Measurements from ENCODE around the gene KCNJ5.

Gene KCNJ5

GRCh38 chr11:128872094-128872493 lies 19.1 kb upstream of the KCNJ5 start:
- no peak for DNase-seq

GRCh38 chr11:128872594-128872993 lies 18.6 kb upstream of the KCNJ5 start:
- DNase-seq: no peak

GRCh38 chr11:128874427-128874826 lies 16.7 kb upstream of the KCNJ5 start:
- no peak for DNase-seq

- no peak for DNase-seq
These were observed 15.0 kb upstream of the KCNJ5 start for GRCh38 chr11:128876133-128876650.

- DNase-seq: no peak
These were observed 13.4 kb upstream of the KCNJ5 start for GRCh38 chr11:128877726-128878125.

GRCh38 chr11:128878455-128878854 lies 12.7 kb upstream of the KCNJ5 start:
- no peak for DNase-seq

DNA sequence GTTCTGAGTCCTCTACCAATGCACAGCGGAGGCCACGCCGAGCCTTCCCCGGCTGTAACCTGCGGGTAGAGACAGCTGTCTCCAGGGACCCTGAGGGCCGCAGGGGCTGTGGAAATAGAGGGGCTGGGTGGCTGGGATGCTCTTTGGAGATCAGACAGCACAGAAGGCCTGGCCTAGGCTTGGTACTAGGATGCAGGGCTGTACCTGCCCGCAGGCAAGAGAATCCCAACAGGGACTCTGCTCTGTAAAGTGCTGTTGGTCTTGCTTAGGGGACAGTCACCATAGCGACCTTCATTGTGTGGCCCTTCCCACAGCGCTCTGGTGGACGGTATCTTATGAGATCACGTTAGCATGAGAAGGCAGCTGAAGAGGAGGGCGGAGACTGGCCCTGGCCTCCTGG lies 11.3 kb upstream of the KCNJ5 start:
- no peak for DNase-seq

DNA sequence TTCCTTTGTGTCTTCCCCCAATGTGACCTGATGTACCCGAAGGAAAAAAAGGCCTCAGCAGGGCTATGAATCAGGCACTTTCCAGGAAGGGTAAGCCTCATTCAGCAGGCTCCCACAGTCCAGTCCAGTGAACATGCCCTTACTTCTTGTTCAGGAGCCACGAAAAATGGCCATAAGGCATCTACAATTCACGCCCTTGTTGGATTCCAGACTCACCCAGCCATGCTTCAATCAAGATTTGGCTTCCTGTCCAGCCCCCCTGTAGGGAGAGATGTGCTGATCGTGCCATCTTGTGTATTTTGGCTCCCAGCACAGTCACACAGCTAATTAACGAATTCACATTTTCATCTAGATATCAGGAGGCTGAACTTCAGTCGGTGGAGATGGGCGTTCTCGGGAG lies 9.9 kb upstream of the KCNJ5 start:
- no peak for DNase-seq

GRCh38 chr11:128882451-128882850 lies 8.7 kb upstream of the KCNJ5 start:
- DNase-seq: no peak

- DNase-seq: no peak
These were observed 7.1 kb upstream of the KCNJ5 start for GRCh38 chr11:128884054-128884453.

- peak; percentile 53 for DNase-seq
These were observed 6.3 kb upstream of the KCNJ5 start for GRCh38 chr11:128884703-128885338.

DNA sequence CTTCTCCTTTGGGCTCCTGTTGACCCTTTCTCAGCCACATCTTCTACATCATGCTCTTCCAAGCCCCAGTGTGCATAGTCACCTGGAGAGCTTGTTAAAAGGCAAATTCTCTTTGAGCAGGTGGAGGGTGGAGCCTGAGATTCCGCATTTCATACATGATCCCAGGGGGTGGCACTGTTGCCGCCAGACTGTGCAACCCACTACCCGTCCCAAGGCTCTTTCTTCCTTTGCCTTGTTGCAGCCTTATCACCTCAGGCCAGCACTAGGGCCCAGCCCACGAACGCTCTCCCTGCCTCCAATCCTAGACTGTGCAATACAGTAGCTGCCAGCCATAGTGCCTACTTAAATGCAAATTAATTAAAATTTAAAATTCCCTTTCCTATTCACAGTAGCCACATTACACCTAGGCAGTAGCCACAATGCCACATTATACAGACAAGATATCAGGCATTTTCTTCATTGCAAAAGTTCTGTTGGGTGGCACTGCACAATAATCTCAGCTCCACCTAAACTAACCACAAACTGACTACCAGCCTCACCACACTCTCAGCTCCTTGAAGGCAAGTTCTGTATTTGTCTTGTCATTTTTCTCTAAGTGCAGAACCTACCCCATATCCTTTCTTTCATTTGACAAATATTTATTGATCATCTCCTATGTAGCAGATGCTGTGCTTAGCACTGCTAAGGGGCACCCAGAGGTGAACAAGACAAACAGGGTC lies 4.6 kb upstream of the KCNJ5 start:
- no peak for DNase-seq

DNA sequence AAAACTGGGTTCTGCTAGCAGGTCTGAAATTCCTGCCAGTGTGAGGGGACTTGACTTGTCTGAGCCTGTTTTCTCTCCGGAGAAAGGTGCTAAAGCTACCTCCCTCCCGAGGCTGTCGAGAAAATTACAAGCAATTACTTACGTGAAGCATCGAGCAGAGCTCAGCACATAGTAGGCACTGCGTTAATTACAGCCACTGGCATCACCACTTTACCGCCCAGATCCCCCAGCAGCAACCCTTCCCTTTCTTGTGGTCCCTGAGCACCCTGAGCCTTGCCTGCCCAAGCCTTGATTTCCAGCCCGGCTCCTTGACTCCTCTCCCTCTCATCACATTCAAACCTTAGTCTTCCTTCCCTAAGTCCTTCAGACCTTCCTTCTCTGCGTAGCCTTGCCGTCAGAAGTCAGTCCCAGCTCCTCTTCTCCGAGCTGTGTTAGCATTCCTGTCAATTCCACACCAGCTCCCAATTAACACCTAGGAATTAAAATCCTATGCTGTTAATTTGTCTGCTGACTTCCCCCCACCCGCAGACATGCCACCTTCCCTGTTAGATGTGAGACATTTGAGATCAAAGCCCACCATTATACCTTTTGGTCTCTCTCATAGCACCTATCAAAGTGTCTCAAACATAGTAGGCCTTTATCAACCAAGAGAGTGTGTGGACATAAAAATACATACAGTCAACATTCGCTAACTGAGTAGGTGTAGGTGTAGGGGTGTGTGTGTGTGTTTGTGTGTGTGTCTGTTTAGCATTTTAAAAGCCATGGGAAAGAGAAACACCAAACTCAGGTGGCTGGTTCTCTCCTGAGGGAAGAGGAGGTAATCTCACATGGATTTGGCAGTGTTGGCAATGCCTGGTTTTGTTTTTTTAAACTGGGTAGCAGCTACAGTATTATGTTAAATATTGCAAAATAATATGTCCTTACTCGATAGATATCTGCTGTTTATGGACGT lies 2.8 kb upstream of the KCNJ5 start:
- no peak for DNase-seq

DNA sequence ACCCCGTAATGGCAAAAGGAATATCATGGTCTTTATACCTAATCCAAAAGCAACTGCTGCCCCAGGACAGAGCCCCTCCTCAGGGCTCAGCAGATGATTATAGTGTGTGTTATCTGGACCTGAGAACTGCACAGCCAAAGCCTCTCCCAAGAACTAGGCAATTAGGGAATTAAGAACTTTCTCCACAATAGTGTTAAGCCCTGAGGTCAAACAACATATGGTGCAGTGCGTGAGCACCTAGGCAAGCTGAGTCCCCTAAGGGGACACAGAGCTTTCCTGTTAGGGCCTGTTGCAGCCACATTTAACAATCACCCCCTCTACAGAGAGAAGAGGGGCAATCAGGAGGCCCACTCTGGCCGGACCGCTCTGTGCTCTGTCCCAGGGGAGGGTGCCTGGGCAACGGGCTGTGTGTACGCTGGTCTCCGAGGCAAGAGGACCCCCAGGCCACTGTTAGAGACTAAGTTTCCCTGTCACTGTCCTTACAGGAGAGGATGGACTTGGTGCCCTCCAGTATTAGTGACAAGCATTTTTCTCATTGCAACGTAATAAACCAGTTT lies 1.4 kb upstream of the KCNJ5 start:
- DNase-seq: no peak

DNA sequence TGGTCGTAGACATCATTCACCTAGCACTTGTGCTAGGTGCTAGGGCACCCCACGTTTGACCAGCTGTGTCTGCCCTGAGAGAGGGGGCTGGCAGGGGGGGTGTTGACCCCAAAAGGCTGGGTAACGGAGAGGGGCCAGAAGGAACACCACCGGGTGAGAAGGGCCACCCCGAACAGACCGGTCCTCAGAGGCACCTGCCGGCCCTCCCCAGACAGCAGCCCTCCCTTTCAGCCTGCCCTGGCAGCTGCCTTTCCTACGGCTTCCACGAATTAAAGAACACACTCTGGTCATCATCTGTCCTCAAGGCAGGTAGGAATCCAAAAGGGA lies 977 bp upstream of the KCNJ5 start:
- no peak for DNase-seq

DNA sequence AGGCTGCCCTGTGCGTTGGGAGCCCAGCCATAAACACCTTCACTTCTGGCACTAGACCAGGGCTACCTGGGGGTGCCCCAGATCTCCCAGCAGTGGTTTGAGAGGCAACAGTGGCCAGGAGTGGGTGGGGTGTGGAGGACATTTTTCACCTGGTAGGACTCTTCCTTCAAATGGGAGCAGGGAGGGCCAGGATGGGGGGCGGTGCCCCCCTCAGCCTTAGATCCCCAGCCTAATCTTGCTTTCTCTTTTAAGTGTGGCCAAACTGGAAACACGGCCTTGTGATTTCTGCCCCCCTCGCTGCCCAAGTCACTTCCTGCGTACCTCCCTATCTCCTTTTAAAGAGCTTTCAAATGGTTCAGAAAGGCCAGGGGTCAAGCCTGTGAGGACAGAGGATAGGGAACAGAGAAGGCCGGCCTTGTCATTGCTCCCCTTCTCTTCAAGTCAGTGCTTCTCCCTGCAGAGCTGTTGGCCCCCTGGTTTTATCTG lies 800 bp downstream of the KCNJ5 start:
- no peak for DNase-seq

DNA sequence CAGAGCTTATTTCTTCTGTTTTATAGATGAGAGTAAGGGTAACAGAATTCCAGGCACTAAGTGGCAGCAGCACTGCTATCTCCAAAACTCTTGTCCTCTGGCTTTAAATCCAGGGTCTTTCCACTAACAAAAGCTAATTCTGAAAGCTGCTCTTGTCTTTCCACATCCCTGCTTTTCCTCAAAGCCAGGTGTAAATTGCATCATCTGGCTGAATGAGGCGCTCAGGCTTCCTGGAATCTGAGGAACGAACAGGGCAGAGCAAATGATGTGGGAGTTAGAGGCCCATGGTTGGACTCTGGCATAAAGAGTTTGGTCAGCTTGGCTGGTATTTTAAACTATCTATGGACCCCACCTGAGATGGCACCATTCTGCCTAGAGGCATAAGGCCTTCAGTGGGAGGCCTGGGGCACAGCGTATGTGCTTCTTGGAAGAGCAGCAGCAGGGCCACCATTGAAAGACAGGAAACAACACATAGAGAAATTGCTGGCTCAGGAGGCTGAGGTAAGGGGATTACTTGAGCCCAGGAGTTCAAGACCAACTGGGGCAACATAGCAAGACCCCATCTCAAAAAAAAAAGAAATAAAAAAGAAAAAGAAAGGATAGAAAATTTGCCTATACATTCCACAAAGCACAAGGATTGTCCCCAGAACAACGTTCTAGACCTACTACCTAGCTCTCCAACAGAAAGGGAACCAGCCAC lies 1.9 kb downstream of the KCNJ5 start:
- no peak for DNase-seq

- DNase-seq: no peak
These were observed 2.6 kb downstream of the KCNJ5 start for GRCh38 chr11:128893578-128894285.

DNA sequence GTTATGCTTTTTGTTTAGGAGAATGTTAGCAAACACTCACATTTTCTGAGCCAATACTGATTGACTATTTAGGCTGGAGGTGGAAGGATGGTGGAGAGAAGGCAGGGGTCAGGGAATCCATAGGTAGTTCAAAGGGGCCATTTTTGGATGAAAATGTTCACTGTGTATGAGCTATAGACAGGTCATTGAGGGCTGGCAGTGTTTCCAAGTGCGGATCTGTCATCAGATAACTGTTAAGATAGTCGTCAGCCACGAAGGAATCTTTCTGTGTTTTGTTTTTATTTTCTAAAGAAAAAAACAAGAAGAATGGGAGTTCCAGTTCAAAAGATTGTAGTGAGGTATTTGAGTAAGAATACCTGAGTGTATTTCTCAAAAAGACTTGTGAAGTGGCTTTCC lies 3.1 kb downstream of the KCNJ5 start:
- DNase-seq: no peak

DNA sequence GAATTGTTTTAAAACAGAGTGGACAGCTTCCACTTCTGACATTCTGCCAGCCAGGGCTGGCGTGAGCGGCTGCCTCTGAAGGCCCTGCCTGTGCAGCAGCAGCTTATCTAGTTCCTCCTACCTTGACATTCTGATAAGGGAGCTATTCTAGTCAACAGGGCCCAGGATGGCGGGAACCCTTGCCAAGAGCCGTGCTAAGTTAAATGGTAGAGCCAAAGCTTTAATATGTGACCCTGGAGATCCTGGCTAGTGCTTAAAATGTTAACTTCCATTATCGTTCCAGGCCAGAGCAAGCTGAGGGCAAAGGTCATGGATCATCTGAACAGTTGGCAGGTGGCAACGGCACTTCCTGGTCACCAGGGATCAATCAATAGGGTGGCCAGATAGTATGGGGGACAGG lies 3.5 kb downstream of the KCNJ5 start:
- DNase-seq: no peak

DNA sequence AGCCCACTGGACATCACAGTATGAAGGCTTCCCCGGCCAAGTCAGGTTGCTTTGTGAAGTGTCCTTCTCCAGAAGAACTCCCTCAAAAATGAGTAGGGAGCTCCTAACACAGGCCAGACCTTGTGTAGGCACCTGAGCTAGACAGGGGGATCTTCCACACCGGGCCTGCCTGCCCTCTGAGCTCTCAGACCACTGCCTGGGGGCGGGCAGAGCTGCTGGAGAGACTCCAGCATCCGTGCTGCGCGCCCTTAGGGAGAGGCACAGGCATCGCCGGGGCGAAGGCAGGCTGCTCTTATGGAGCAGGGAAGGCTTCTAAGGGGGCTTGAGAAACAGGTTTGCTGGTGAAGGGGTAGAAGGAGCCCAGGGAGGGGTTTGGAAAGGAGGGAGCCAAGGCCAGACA lies 4.4 kb downstream of the KCNJ5 start:
- DNase-seq: no peak

DNA sequence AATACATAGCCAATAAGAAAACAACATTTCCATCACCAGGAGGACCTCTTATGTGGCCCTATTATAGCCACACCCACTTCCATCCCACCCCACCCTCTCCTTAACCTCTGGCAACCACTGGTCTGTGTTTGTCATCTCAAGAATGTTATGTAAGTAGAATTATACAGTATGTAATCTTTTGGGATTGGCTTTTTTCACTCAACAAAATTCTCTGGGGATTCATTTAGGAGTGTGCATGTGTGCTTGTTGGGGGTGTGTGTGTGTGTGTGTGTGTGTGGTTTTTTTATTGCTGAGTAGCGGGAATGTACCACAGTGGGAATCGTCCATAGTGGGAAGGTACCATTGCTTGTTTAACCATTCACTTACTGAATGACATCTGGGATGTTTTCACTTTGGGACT lies 5.2 kb downstream of the KCNJ5 start:
- no peak for DNase-seq
